NT2/D1 (cell line): ENCODE results near the gene OR5K2.

Experiments
- SUZ12 ChIP-seq: IDR thresholded peaks from 2 replicates; pipeline ENCODE4 v1.6.1; 2011; ENCODE audit not compliant: insufficient read length, insufficient read depth; ENCODE audit errors: extremely low read depth
- YY1 ChIP-seq: IDR thresholded peaks from 2 replicates; pipeline ENCODE4 v1.6.1; 2011; ENCODE audit not compliant: insufficient read length, insufficient read depth
- ZNF274 ChIP-seq: IDR thresholded peaks from 2 replicates; pipeline ENCODE4 v1.6.1; 2011; ENCODE audit warnings: mild to moderate bottlenecking, low read depth, low read length

DNA sequence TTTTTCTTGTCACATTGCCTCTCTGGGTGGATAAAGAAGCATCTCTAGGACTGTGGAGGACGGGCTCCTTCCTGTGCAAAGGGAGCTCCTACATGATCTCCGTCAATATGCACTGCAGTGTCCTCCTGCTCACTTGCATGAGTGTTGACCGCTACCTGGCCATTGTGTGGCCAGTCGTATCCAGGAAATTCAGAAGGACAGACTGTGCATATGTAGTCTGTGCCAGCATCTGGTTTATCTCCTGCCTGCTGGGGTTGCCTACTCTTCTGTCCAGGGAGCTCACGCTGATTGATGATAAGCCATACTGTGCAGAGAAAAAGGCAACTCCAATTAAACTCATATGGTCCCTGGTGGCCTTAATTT, 34.8 kb downstream of the OR5K2 start:
- TF ChIP-seq YY1: no peak
- TF ChIP-seq SUZ12: no peak
- TF ChIP-seq ZNF274: no peak
